GM13977 (cell line): ENCODE data around the gene ALK.

Source experiments
- DNase-seq: peaks from one replicate; pipeline ENCODE4 v3.0.0; 2012; ENCODE audit warnings: low spot score
- CTCF ChIP-seq: IDR thresholded peaks from 2 replicates; pipeline ENCODE4 v1.5.1; 2012; ENCODE audit warnings: mild to moderate bottlenecking, control low read depth; ENCODE audit not compliant: insufficient read depth; ENCODE audit errors: extremely low read depth, missing control alignments
- in situ Hi-C: fragments of 300-500 bp; cut with MboI; formaldehyde crosslinking; loops from one replicate; pipeline ENCODE4 v1.12.0; 2022; ENCODE audit warnings: low sequenced_read_pairs, low pct_unique_long_range_greater_than_20kb, mixed read lengths, inconsistent platforms; ENCODE audit not compliant: unreplicated experiment

Gene ALK

GRCh38 chr2:29733213-29733612 is 188.2 kb downstream of the ALK start:
- DNase-seq = no peak
- in situ Hi-C loops = no loop called here
- TF ChIP-seq CTCF = no peak

- no peak for DNase-seq
- in situ Hi-C loops = no loop called here
- no peak for TF ChIP-seq CTCF
Measured at GRCh38 chr2:29731948-29732347, 189.4 kb downstream of the ALK start.

- no peak for TF ChIP-seq CTCF
- in situ Hi-C loops = no loop called here
- DNase-seq = no peak
Measured at GRCh38 chr2:29729932-29730331, 191.5 kb downstream of the ALK start.

- TF ChIP-seq CTCF = no peak
- in situ Hi-C loops = no loop called here
- DNase-seq = no peak
Measured at GRCh38 chr2:29729401-29729800, 192.0 kb downstream of the ALK start.

GRCh38 chr2:29726976-29727375 is 194.4 kb downstream of the ALK start:
- TF ChIP-seq CTCF = no peak
- in situ Hi-C loops = no loop called here
- DNase-seq = no peak

GRCh38 chr2:29725610-29726009 is 195.8 kb downstream of the ALK start:
- in situ Hi-C loops = no loop called here
- no peak for DNase-seq
- TF ChIP-seq CTCF = no peak

GRCh38 chr2:29724282-29724681 is 197.1 kb downstream of the ALK start:
- no peak for TF ChIP-seq CTCF
- in situ Hi-C loops = no loop called here
- no peak for DNase-seq
